GM12875 (cell line): Measurements from ENCODE around the gene OTX2.

ENCODE experiments used
- H3K4me3 ChIP-seq: one replicate; pipeline ENCODE4 v1.5.1; 2011; ENCODE audit warnings: low read depth, low read length, control low read depth
- CTCF ChIP-seq: IDR thresholded peaks from 2 replicates; pipeline ENCODE4 v1.5.1; 2011; ENCODE audit warnings: low read depth, mild to moderate bottlenecking, control low read depth, inconsistent platforms, low read length, moderate library complexity, borderline replicate concordance; ENCODE audit not compliant: insufficient read depth

OTX2 gene

DNA sequence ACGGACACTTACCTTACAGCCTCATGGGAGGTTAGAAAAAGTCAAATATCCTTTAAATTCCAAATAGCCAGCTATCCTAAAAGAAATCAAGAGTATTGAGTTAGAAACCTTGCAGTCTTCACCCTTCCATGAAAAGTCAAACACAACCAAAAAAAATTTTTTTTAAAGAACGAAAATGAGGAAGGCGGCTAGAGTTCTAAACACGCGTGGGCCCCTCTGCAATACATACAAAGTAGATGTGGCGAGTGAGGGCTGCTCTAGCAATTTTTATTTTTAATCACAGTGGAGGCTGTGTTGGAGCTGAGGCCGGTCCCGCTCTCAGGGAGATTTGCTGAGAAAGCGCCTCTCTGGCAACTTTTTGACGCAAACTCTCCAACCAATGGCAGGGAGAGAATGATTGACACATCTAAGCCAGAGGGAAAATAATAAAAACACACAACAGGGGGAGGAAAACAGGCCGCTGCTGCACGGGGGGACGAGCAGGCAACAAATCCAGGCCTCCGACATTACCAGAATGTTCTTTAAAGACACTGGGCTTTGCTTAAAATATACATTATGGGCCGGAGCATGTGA is at the start of gene OTX2:
Gene OTX2 (minus strand): TSS at position 333 of the 573 bp plus-strand sequence. CDS start 5,023 bp downstream, outside the sequence.
- TF ChIP-seq CTCF = no peak
- no peak within 1 kb of the TSS for H3K4me3 ChIP-seq

DNA sequence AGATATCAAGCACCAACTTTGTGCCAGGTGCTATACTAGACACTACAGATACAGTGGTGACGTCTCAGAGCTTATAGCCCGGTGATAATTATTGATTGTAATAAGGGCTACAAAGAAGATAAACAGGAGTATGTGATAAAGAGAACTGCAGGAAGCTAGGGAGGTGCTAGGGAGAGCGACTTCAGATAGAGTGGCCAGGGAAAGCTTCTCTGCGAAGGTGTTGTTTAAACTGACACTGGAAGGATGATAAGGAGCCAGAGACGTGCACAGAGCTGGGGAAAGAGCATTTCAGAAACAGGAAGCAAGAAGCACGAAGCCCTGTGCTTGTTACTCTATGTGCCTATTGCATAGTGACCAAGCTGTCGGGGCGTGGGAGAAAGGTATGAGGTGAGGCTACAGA is 48.1 kb upstream of the OTX2 start:
- no peak for TF ChIP-seq CTCF

DNA sequence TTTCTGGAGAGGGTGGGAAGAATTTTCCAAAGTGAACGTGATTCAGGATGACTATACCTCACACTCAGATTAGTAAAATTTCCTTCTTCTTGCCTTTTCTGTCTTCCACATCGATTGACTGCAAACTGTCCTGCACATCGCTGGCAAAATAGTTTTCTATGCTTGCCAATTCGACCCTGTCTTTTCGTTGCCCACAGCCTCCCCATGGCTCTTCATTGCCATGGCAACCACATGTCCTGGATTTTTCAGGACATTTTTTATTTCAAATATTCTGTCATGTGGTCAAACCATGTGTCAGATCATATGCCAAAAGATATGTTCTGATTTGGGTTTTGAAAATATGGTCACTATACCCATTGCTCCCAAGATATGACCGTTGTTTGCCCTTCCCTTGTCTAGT is 46.9 kb upstream of the OTX2 start:
- no peak for TF ChIP-seq CTCF
- no peak overlapping the region for H3K4me3 ChIP-seq

More for the DNA sequence above, 48.1 kb upstream of the OTX2 start:
- H3K4me3 ChIP-seq = no peak overlapping the region

DNA sequence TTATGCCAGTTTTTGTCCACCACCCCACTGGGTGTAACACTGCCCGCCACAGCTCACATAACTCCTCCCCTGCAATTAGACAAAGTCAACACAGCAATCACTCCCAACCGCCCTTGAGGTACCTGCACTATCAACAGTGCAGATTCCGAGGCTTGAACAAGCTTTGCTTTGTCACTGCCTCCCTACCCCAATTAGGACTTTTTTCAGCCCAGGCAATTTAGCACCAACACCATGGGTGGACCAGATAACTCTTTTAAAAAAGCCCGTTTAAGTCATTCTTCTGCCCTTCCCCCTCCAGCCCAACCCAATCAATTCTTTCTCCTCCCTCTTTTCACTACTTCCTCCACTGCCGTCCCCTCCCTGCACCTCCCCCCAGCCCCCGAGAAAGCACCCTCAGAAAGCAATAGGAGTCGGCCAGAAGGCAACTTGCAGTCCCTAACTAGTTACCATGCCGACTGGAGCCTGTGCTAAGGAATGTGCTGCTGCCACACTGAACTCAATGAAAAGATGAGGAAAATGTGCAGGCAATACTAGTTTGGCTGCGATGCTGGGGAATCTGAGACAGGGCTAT is 45.7 kb upstream of the OTX2 start:
- no peak for TF ChIP-seq CTCF
- H3K4me3 ChIP-seq = no peak overlapping the region

DNA sequence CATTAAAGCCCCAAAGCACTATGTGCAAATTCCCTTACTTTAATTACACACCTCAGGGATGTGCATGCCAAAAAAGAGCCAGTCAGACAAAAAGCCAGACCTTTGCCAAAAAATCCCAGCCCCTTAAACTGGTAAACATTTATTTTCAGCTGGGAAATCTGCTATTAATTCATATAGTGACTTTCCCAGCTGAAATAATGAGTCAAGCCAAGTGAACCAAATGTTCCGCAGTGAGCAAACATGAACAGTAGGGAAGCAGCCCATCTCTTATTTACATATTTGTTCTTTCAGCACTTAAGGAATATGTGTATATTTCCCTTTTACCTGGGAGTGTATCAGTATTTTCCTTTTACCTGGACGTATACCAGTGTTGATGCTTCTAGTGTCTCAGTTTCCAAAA is 44.0 kb upstream of the OTX2 start:
- TF ChIP-seq CTCF = no peak
- H3K4me3 ChIP-seq = no peak overlapping the region

- no peak for TF ChIP-seq CTCF
- no peak overlapping the region for H3K4me3 ChIP-seq
Observed at GRCh38 chr14:56846970-56847930, 37.0 kb upstream of the OTX2 start.
